Heart right ventricle (tissue), 16 donors: Measurements from ENCODE around the gene ANKIB1. TPM values are rescaled to one million over a fixed set of nuclear protein-coding genes. Genes with fewer than 3 reads are reported as not detected.

Experiments used
- ATAC-seq, 8 donors: fragments of 200-7000 bp; cut with Tn5 transposase; one replicate each; pipeline ENCODE4 v1.9.1; 2020; ENCODE audit warnings: mild to moderate bottlenecking in 8 of 8, moderate library complexity in 8 of 8, moderate number of reproducible peaks in 1 of 8
- DNase-seq, 2 donors: peaks; one replicate each; pipeline ENCODE4 v3.0.0-alpha.2; 2020
- H3K27ac ChIP-seq, 10 donors: fragments of 200-600 bp; sonication (generic) in 2 of 10; one replicate each; pipeline versions ENCODE4 v1.5.0 to v1.8.0; 2020 to 2022; ENCODE audit warnings: mild to moderate bottlenecking in 3 of 10
- H3K27me3 ChIP-seq, 7 donors: fragments of 200-600 bp; one replicate each; pipeline ENCODE4 v1.8.0; 2021 to 2022; ENCODE audit warnings: mild to moderate bottlenecking in 2 of 7
- H3K36me3 ChIP-seq, 9 donors: fragments of 200-600 bp; sonication (generic) in 1 of 9; one replicate each; pipeline versions ENCODE4 v1.5.0 to v1.8.0; 2020 to 2022; ENCODE audit warnings: mild to moderate bottlenecking in 2 of 9
- H3K4me1 ChIP-seq, 9 donors: fragments of 200-600 bp; sonication (generic) in 1 of 9; one replicate each; pipeline versions ENCODE4 v1.5.0 to v1.8.0; 2020 to 2022; ENCODE audit warnings: mild to moderate bottlenecking in 4 of 9
- H3K4me3 ChIP-seq, 10 donors: fragments of 200-600 bp; sonication (generic) in 2 of 10; one replicate each; pipeline versions ENCODE4 v1.5.0 to v1.8.0; 2020 to 2022; ENCODE audit warnings: mild to moderate bottlenecking in 7 of 10, moderate library complexity in 2 of 10
- H3K9me3 ChIP-seq, 11 donors: fragments of 200-600 bp in 10 of 11; sonication (generic) in 2 of 11; one replicate each; pipeline versions ENCODE4 v1.5.0 to v1.8.0; 2013 to 2022; ENCODE audit warnings: mild to moderate bottlenecking in 2 of 11, control low read depth in 1 of 11, moderate library complexity in 1 of 11
- WGBS, 2 donors: extraction: QIAGEN DNeasy Blood & Tissue Kit; methylation state at CpG; one replicate each; pipeline ENCODE4 v1.1.7; 2013; ENCODE audit warnings: inconsistent platforms in 1 of 2; 5-methylcytosine and 5-hydroxymethylcytosine counted together
- intact Hi-C, 10 donors: fragments of 100-400 bp; cut with DNase I; formaldehyde crosslinking; loops; one replicate each; pipeline versions ENCODE4 v1.11.1 to v1.14.2; 2022
- polyA plus RNA-seq, 2 donors: library from polyadenylated mRNA; stranded (reverse); fragments of 200-250 nt; gene quantifications; one replicate each; pipeline ENCODE4 v1.2.3, GENCODE V29; 2013
- total RNA-seq, 10 donors: library from RNA; stranded (reverse); fragmentation: NEBNext Ultra II Directional in 3 of 10; extraction: Animal tissue kit (Norgen Biotek cat#: 25700) in 3 of 10; gene quantifications; one replicate each; pipeline versions ENCODE4 v1.2.1 to v1.2.4, GENCODE V29; 2021 to 2023
- TF ChIP-seq, protein P1 (sequence below), 9 donors: fragments of 200-600 bp; sonication (generic) in 2 of 9; IDR thresholded peaks; one replicate each; pipeline versions ENCODE4 v1.5.0 to v1.8.0; 2021 to 2022; ENCODE audit warnings: antibody characterized with exemption in 9 of 9, mild to moderate bottlenecking in 5 of 9, moderate library complexity in 1 of 9
- donor health status: Arrhythmogenic right ventricular cardiomyopathy.
- donor health status: ischemic (EF 13 %, LVEDD 7.1; RV severe dilation, severe dysfunction).
- donor health status: healthy with polysubstance abuse.
- donor health status: DM: no; HTN: yes; CAD: no.
- donor health status: DM: no; HTN: no; CAD: no.
- donor health status: ischemic (EF 25% LVEDD 6.9; RV normal size, moderate dysfunction).
- donor health status: ischemic (EF 25% LVEDD 5.7; RV mildly dilated, moderate dysfunction).
- donor health status: healthy.
- donor health status: DM: yes; HTN: yes; CAD: no.
- donor health status: Ischemic cardiomyopathy.
- donor health status: ischemic (EF 35%, LVEDD 5.7; RV mildly dilated, moderate dysfunction).
- donor health status: nonischemic (EF 11% LVEDD 7.7; RV severe dilation, severe dysfunction).
- donor health status: DM: yes; HTN: yes; CAD: no.
- donor health status: PGD.
- donor health status: ischemic (EF 29% LVEDD 5.4; RV normal size, mild dysfunction).
- donor health status: nonischemic (EF 23%, LVEDD 6.1; RV moderate dilation, normal function).

Gene ANKIB1
- total and polyA plus RNA-seq, 12 donors, result 5.5 to 71.0 (median 41.1) TPM

DNA sequence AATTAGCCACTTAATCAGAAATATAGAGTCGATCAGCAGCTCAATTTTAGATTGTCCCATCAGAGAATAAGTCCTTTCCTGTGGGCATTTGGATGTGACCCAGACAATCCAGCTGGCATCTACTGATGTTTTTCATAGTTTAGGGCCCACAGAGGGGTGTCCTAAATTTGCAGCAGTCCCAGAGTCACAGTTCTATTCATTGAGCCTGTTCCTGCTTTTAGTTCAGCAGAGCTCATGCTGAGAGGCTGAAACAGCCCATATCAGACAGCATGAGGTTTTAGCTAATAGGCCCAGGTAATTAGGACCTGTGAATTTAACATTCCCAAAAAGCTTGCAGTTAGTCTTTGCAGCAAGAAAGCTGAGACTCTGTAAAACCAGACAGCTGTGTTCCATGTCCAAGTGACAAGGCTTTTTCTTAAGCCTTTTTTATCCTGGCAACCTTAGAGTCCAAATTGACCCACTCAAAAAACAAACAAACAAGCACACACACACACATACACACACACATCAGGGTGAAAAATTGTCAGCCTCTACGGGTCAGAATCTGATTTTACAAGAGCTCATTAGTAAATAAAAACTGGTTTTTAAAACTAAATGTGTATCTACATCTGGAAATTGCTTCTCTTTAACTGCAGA is 33.7 kb downstream of the ANKIB1 start:
- no peaks in the 10 kb centered on the region for H3K27me3 ChIP-seq
- H3K9me3 ChIP-seq, result peaks cover 0 to 12% (median 4%) of the 10 kb centered on the region in 11 donors
- H3K27ac ChIP-seq, result no peak overlapping the region
- H3K4me3 ChIP-seq, result no peak overlapping the region
- no peaks in the 10 kb centered on the region for H3K36me3 ChIP-seq
- DNase-seq (no peak), ATAC-seq (no peak)
- TF ChIP-seq, protein P1, sequence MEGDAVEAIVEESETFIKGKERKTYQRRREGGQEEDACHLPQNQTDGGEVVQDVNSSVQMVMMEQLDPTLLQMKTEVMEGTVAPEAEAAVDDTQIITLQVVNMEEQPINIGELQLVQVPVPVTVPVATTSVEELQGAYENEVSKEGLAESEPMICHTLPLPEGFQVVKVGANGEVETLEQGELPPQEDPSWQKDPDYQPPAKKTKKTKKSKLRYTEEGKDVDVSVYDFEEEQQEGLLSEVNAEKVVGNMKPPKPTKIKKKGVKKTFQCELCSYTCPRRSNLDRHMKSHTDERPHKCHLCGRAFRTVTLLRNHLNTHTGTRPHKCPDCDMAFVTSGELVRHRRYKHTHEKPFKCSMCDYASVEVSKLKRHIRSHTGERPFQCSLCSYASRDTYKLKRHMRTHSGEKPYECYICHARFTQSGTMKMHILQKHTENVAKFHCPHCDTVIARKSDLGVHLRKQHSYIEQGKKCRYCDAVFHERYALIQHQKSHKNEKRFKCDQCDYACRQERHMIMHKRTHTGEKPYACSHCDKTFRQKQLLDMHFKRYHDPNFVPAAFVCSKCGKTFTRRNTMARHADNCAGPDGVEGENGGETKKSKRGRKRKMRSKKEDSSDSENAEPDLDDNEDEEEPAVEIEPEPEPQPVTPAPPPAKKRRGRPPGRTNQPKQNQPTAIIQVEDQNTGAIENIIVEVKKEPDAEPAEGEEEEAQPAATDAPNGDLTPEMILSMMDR (IDR thresholded peaks at IDR 0.05), result no peak
- H3K4me1 ChIP-seq, result peaks cover 0 to 41% (median 15%) of the 10 kb centered on the region in 9 donors
- WGBS, 2 donors, result 47 to 64% methylated on average over 2 of the region's 2 CpGs
- intact Hi-C loops, result no loop called here

GRCh38 chr7:92281031-92281430 is 35.3 kb downstream of the ANKIB1 start:
- intact Hi-C loops, result no loop called here
- TF ChIP-seq, protein P1 (IDR thresholded peaks at IDR 0.05), result no peak
- peaks cover 0 to 12% (median 4%) of the 10 kb centered on the region in 11 donors for H3K9me3 ChIP-seq
- DNase-seq, result no peak
- H3K4me1 ChIP-seq, result peaks cover 0 to 41% (median 15%) of the 10 kb centered on the region in 9 donors
- no peak overlapping the region for H3K4me3 ChIP-seq
- H3K27me3 ChIP-seq, result no peaks in the 10 kb centered on the region
- ATAC-seq, result no peak
- no peaks in the 10 kb centered on the region for H3K36me3 ChIP-seq
- H3K27ac ChIP-seq, result no peak overlapping the region
- WGBS, 2 donors, result 92 to 95% methylated on average over 2 of the region's 2 CpGs

DNA sequence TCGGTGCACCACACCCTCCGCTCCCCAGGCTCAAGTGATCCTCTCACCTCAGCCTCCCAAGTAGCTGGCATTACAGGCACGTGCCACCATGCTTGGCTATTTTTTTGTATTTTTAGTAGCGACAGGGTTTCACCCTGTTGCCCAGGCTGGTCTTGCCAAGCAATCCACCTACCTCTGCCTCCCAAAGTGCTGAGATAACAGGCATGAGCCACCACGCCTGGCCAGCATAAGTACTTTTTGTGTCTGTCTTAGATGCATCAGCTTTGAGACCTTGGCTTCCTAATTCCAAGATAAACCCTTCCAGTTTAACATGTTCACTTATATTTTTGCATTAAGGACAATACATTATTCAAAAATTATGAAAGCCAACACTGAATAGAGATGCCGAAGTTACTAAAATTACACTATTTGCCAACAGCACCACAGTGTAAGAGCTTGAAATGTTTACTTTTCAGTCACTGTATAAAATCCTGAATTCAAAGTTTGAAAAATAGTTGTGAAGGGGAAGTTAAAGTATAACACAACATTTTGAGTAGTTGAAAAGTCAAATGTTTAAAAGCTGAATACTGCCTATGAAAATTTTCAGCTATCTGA is 36.5 kb downstream of the ANKIB1 start:
- intact Hi-C loops, result no loop called here
- WGBS, 2 donors, result 91 to 94% methylated on average over 6 of the region's 6 CpGs
- ATAC-seq, result no peak

DNA sequence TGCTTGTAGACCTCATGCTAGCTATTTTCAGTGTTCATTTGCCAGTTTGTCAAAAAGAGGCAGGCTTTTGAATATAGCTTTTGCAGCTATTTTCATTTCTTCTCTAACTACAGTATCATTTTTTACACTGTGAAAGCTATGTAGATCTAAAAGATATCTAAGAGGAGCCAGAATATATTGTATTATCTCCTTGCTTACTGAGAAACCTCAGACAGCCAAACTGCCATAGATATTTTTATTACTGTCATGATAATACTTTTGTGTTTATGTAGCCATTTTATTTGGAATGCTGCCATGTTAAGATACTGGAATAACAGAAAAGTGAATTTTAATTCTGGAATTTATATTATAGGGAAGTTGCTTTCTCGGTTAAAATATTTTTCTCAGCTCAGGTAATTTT is 37.2 kb downstream of the ANKIB1 start:
- 71 to 87% methylated on average over 1 of the region's 1 CpG for WGBS, 2 donors
- no peaks in the 10 kb centered on the region for H3K36me3 ChIP-seq
- peaks cover 0 to 16% (median 4%) of the 10 kb centered on the region in 11 donors for H3K9me3 ChIP-seq
- ATAC-seq (no peak), DNase-seq (no peak)
- TF ChIP-seq, protein P1 (IDR thresholded peaks at IDR 0.05), result no peak
- H3K27me3 ChIP-seq, result no peaks in the 10 kb centered on the region
- H3K4me3 ChIP-seq, result no peak overlapping the region
- H3K4me1 ChIP-seq, result peaks cover 0 to 36% (median 15%) of the 10 kb centered on the region in 9 donors
- no peak overlapping the region for H3K27ac ChIP-seq
- intact Hi-C loops, result no loop called here

More for the DNA sequence above, 36.5 kb downstream of the ANKIB1 start:
- Histone ChIP-seq H3K4me3 (no peak overlapping the region), H3K27me3 (no peaks in the 10 kb centered on the region), H3K36me3 (no peaks in the 10 kb centered on the region), H3K9me3 (peaks cover 0 to 12% (median 4%) of the 10 kb centered on the region in 11 donors), H3K4me1 (peaks cover 0 to 41% (median 15%) of the 10 kb centered on the region in 9 donors), H3K27ac (no peak overlapping the region)
- TF ChIP-seq, protein P1 (IDR thresholded peaks at IDR 0.05), result no peak
- no peak for DNase-seq
